Activated CD4-positive, alpha-beta T cell treated with anti-CD3 and anti-CD28 coated beads, Interleukin-2, amount 50 U/mL, for 16 hours (primary cell): ENCODE measurements around the gene PROSER3.
A peak's percentile ranks its signal among the peaks of the same experiment; 100 is the strongest.
"Not testable (repeated sequence)": the region's sequence is repeated elsewhere in the genome, so short reads cannot be mapped to it uniquely, and the experiment has no call there.

ENCODE experiments used
- DNase-seq: peaks from one replicate; pipeline ENCODE4 v3.0.0-alpha.2; 2020

Gene PROSER3

DNA sequence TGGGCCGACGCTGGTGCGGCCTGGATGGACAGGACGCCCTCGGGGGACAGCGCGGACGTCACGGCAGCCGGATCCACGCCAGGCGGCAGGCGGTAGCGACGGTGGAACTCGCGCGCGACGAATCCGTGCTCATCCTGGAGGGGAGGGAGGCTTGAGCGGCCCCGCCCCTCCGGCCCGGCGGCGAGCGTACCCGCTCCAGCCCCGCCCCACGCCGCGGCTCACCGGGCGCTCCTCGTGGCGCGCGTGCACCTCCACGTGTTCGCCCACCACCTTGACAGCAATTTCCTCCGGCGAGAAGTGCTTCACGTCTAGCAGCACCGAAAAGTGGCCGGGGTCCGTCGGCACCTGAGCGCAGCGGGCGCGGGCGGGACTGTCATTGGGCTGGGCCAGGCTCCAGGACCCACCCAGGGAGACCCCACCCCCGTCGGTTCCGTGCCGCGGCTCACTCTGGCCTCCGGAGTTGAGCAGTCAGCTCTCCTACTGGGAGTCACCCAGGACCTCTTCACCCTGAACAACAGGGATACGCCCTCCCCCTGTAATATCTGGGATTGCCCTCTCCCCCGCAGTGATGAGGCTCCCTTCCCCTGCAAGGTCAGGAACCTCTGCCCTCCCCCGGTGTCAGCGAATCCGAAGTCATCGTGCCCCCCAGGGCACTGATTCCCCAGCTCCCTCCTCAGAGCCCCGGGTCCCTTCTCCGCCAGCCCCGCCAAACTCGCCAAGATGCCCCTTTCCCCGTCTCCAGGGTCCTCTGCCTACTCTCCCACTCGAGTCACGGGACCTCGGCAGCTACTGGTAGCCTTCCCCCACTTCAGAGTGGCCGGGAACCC lies 2.2 kb upstream of the PROSER3 start:
- DNase-seq, result peak; percentile 32

DNA sequence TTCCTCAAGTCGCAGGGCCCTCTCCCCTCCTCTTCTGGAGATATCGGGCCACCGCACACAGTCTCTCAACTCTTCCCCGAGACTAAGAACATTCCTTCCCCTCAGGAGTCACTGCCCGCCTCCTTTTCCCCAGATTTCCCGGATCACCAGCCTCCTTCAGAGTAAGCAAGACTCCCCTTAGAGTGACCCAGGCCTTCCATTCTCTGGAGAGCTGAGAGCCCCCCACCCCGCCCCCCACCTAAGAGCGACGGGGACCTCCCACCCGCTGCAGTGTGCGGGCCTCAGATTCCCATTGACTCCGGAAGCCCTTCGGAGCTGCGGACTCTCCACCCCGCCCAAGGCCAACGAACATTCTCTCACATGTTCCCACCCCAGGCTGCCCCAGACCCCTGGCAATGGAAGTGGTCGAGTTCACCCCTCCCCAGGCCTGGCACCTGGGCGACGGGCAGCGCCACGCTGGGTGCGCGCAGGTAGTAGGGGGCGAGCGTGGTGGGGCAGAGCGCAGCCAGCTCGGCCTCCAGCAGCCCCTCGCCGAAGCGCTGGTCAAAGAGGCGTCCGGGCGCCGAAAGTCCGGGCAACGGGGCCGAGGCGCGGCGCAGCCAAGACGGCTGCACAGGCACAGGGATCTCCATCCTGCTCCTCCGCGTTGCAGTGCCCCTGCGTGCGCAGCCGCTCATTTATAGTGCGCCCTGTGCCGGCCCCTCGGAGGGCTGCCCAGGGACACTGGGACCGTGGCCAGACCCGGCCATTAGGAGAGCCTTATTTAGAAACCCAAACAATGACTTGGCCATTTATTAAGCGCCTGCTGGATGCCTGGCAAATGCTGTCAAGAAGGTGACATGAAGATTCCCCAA lies 1.4 kb upstream of the PROSER3 start, which contains the start of gene HSPB6:
Gene HSPB6 (minus strand): TSS at position 653 of the 854 bp plus-strand sequence. CDS start 21 bp downstream, at position 632.
- no peak for DNase-seq

GRCh38 chr19:35757231-35757748 lies 686 bp upstream of the PROSER3 start:
- DNase-seq, result peak; percentile 30

DNA sequence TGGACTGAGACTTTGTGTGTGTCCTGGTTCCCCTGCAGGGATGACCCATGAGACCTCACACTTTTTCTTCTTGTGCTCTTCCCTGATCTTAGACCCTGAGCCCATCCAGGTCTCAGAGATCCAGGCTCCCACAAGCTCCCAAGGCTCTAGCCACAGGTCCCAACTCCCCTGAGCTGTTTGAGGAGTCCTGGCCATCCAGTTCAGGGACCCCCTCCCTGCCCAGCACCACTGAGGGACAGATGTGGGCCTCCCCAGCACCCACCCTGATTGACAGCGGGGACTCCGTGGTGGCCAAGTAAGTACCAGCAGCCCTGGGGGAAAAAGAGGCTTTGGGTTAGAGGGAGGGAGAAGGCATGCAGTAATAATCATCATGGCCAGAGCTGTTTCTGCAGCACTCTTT lies 1.7 kb downstream of the PROSER3 start:
- no peak for DNase-seq

GRCh38 chr19:35760711-35761349 lies 2.9 kb downstream of the PROSER3 start:
- DNase-seq, result no peak

GRCh38 chr19:35764432-35765315 lies 6.7 kb downstream of the PROSER3 start:
- DNase-seq, result no peak

- DNase-seq, result no peak
Measured at GRCh38 chr19:35766571-35767104, 8.7 kb downstream of the PROSER3 start.

- DNase-seq, result no peak
Measured at GRCh38 chr19:35767288-35768081, 9.5 kb downstream of the PROSER3 start.

GRCh38 chr19:35768082-35768421 lies 10.1 kb downstream of the PROSER3 start:
- DNase-seq, result no peak

DNA sequence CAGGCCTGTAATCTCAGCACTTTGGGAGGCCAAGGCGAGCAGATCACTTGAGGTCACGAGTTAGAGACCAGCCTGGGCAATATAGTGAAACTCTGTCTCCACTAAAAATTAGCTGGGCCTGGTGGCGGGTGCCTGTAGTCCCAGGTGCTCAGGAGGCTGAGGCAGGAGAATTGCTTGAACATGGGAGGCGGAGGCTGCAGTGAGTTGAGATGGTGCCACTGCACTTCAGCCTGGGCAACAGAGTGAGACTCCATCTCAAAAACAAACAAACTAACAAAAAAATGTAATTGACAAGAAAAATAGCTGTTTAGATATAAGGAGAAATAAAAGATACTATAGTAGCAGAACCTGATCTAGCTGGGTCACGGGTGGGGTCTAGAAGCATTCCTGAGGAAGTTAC lies 14.4 kb downstream of the PROSER3 start:
- DNase-seq, result not testable (repeated sequence)

- DNase-seq, result no peak
Measured at GRCh38 chr19:35773020-35773806, 15.2 kb downstream of the PROSER3 start.

- DNase-seq, result no peak
Measured at GRCh38 chr19:35774274-35775045, 16.5 kb downstream of the PROSER3 start.

DNA sequence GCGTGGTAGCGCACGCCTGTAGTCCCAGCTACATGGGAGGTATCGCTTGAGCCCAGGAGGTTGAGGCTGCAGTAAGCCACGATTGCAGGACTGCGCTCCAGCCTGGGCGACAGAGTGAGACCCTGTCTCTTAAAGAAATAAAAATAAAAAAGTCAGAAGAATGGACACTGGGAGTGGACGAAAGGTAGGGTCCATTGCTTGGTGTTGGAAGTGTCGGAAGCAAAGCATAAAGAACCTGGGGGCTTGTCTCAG lies 17.0 kb downstream of the PROSER3 start:
- no peak for DNase-seq

- peak; percentile 99 for DNase-seq
Measured at GRCh38 chr19:35775298-35776101, 17.5 kb downstream of the PROSER3 start, which contains the start of gene ARHGAP33. Gene ARHGAP33, plus strand, starts transcription at chr19:35775564. Its CDS starts 95 bp downstream, at chr19:35775659.

DNA sequence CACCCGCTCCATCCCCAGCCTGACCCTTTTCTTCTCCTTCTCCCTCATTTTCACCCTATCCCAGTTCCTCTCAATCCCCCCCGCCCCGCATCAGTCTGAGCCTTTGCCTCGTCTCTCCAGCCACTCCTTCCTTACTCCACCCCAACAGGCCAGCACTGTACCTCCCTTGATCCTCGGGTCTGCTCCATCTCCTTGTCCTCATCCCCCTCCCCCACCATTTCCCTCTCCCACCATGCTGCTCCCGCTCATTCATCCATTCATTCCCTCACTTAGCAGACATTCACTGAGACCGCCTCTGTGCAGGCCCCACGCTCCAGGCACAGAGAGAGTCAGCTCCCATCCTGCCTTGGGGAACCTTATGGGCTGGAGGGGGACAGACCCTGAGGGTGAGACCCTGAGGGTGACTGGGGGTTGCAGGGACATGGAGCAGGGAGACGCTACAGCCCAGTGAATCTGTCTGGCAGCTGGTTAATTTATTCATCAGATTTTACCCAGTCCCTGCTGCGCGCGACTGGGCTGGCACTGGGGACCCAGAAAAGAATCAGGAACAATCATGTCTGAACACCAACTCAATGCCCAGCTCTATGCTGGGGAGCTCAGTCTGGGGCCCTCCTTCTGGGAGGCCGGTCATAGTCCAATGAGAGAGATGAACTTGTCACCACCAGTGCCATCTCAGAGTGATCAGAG lies 18.3 kb downstream of the PROSER3 start:
- DNase-seq, result no peak

GRCh38 chr19:35777086-35777841 lies 19.3 kb downstream of the PROSER3 start:
- no peak for DNase-seq

DNA sequence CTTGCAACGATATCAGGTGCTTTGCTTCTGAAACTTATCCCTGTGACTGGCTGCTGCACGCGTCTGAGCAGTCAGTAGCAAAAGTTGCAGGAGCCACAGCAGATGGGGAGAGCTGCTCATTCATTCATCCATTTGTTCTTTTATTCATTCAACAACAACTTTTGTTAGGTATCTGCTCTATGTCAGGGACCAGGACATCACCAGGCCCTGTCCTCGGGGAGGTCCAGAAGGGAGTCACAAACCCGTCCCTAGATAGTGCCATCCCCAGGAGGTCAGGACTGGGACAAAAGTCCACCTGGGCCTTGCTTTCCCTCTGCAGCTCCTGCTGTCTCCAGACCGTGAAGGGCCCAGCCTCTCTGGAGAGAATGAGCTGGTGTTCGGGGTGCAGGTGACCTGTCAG lies 20.0 kb downstream of the PROSER3 start:
- DNase-seq, result no peak
